HepG2 (cell line): ENCODE data around the gene SHOX. TPM values are rescaled to one million over a fixed set of nuclear protein-coding genes. Genes with fewer than 3 reads are reported as not detected.

Experiments
- ARHGAP35 ChIP-seq: sonication (generic); formaldehyde crosslinking; IDR thresholded peaks from 2 replicates; pipeline ENCODE4 v1.9.0; 2022; ENCODE audit warnings: mild to moderate bottlenecking, inconsistent platforms, moderate library complexity, missing genetic modification reagents, borderline replicate concordance
- TMF1 ChIP-seq: sonication (generic); formaldehyde crosslinking; IDR thresholded peaks from 2 replicates; pipeline ENCODE4 v1.8.1; 2022; ENCODE audit warnings: low read depth, missing genetic modification reagents
- ZBTB37 ChIP-seq: sonication (generic); formaldehyde crosslinking; IDR thresholded peaks from 2 replicates; pipeline ENCODE4 v1.4.0; 2020; ENCODE audit warnings: mild to moderate bottlenecking, missing genetic modification reagents
- polyA plus RNA-seq, 8 experiments: library from polyadenylated mRNA; depleted of rRNA in 3 of 8; stranded (reverse) in 7 of 8; unstranded in 1 of 8; fragments of >200 nt; fragmentation: Illumina TruSeq in 4 of 8; extraction: Trizol in 4 of 8; gene quantifications; 2 replicates each; pipeline versions ENCODE4 v1.2.1 to v1.2.3, GENCODE V29; 2011 to 2016; ENCODE audit warnings: low read depth in 4 of 8, missing spikeins in 1 of 8, mixed read lengths in 1 of 8; ENCODE audit not compliant: insufficient read depth in 1 of 8
- total RNA-seq, 5 experiments: library from RNA; depleted of rRNA; stranded (reverse); fragments of >200 nt; fragmentation: Illumina TruSeq; extraction: Trizol; gene quantifications; 2 replicates each; pipeline ENCODE4 v1.2.3, GENCODE V29; 2016; ENCODE audit warnings: low read depth in 1 of 5
- TF ChIP-seq, protein P1 (sequence below): sonication (generic); formaldehyde crosslinking; IDR thresholded peaks from 2 replicates; pipeline ENCODE4 v1.8.0; 2022; ENCODE audit warnings: missing genetic modification reagents, mild to moderate bottlenecking, borderline replicate concordance
- TF ChIP-seq, protein P2 (sequence below): sonication (generic); formaldehyde crosslinking; IDR thresholded peaks from 2 replicates; pipeline ENCODE4 v1.4.0; 2020; ENCODE audit warnings: missing genetic modification reagents, borderline replicate concordance

SHOX gene
- total and polyA plus RNA-seq, 2 of the 13 experiments (the other 11 are each of a cell fraction or from before 2014, with no cell fraction given): not detected

GRCh38 chrX:642436-643240 is 12.0 kb downstream of the SHOX start (continued):
- TF ChIP-seq ZBTB37: no peak
- TF ChIP-seq, protein P1, sequence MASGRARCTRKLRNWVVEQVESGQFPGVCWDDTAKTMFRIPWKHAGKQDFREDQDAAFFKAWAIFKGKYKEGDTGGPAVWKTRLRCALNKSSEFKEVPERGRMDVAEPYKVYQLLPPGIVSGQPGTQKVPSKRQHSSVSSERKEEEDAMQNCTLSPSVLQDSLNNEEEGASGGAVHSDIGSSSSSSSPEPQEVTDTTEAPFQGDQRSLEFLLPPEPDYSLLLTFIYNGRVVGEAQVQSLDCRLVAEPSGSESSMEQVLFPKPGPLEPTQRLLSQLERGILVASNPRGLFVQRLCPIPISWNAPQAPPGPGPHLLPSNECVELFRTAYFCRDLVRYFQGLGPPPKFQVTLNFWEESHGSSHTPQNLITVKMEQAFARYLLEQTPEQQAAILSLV: no peak
- no peak for TF ChIP-seq ARHGAP35 (CRISPR knock-in tag)
- TF ChIP-seq TMF1 (CRISPR knock-in tag): no peak
- TF ChIP-seq, protein P2, sequence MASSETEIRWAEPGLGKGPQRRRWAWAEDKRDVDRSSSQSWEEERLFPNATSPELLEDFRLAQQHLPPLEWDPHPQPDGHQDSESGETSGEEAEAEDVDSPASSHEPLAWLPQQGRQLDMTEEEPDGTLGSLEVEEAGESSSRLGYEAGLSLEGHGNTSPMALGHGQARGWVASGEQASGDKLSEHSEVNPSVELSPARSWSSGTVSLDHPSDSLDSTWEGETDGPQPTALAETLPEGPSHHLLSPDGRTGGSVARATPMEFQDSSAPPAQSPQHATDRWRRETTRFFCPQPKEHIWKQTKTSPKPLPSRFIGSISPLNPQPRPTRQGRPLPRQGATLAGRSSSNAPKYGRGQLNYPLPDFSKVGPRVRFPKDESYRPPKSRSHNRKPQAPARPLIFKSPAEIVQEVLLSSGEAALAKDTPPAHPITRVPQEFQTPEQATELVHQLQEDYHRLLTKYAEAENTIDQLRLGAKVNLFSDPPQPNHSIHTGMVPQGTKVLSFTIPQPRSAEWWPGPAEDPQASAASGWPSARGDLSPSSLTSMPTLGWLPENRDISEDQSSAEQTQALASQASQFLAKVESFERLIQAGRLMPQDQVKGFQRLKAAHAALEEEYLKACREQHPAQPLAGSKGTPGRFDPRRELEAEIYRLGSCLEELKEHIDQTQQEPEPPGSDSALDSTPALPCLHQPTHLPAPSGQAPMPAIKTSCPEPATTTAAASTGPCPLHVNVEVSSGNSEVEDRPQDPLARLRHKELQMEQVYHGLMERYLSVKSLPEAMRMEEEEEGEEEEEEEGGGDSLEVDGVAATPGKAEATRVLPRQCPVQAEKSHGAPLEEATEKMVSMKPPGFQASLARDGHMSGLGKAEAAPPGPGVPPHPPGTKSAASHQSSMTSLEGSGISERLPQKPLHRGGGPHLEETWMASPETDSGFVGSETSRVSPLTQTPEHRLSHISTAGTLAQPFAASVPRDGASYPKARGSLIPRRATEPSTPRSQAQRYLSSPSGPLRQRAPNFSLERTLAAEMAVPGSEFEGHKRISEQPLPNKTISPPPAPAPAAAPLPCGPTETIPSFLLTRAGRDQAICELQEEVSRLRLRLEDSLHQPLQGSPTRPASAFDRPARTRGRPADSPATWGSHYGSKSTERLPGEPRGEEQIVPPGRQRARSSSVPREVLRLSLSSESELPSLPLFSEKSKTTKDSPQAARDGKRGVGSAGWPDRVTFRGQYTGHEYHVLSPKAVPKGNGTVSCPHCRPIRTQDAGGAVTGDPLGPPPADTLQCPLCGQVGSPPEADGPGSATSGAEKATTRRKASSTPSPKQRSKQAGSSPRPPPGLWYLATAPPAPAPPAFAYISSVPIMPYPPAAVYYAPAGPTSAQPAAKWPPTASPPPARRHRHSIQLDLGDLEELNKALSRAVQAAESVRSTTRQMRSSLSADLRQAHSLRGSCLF (CRISPR knock-in tag): no peak
